HL-60 (cell line): ENCODE results near the gene KBTBD7.

ENCODE experiments used
- CTCF ChIP-seq: IDR thresholded peaks from one replicate; pipeline ENCODE4 v1.5.1; 2011; ENCODE audit warnings: low read length, control low read depth, inconsistent platforms; ENCODE audit not compliant: insufficient read depth
- POLR2AphosphoS5 ChIP-seq: IDR thresholded peaks from 2 replicates; pipeline ENCODE4 v1.6.1; 2012; ENCODE audit warnings: low read depth

DNA sequence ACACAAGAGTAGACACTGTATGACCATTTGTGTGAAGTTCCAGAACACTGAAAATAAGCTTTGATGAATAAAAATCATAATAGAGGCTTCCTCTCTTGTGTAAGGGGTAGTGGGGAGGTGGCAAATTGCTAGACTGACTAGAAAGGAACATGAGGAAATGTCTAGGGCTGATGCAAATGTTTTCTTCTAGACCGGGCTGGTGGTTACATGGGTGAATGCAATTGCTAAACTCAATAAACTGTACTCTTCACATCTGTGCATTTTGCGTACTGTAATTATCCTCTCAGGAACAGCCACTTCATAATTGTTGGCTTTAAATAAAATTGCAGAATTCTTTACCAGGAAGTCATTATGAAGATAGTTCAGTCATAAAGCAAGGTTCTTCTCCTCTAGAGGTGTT lies 5.2 kb upstream of the KBTBD7 start:
- no peak for TF ChIP-seq CTCF
- no peak for TF ChIP-seq POLR2AphosphoS5
